Measurements from ENCODE around the gene BCL2.

BCL2 gene

DNA sequence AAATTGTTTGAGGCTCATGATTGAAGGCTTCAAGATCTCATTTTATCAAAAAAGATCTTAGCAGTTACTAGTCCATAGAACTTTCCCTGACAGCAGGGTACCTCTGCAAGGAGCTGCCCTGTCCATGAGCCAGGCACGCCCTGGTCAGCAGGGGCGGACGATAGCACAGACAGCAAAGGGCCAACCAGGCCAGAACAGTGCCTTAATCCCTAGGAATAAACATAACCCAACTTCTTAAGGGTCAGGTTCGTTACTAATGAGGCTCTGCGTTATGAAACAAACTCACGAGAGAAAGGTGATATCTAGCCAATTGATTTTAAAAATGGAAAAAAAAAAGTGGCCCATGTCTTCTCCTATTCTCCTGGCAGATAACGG lies 59.2 kb downstream of the BCL2 start:
- Histone ChIP-seq H3K9me3 (ENCODE audit: insufficient read depth, low read length) (no peaks in the 10 kb centered on the region), H4K20me1 (ENCODE audit: insufficient read depth, low read length) (peaks cover 98% of the 10 kb centered on the region), H3K27ac (ENCODE audit: low read length) (no peak overlapping the region), H3K4me1 (ENCODE audit: low read length) (peaks cover 37% of the 10 kb centered on the region), H3K79me2 (ENCODE audit: low read length) (peaks cover 100% of the 10 kb centered on the region), H3K4me3 (ENCODE audit: low read length) (no peak overlapping the region), H3K9ac (ENCODE audit: low read length) (no peak overlapping the region), H3K27me3 (ENCODE audit: low read depth, low read length) (no peaks in the 10 kb centered on the region), H3K4me2 (ENCODE audit: low read length) (no peak overlapping the region), H2AFZ (ENCODE audit: low read depth, low read length) (no peak overlapping the region), H3K36me3 (replicated peaks; ENCODE audit: low read depth, low read length) (peaks cover 87% of the 10 kb centered on the region)
- TF ChIP-seq, protein P1, sequence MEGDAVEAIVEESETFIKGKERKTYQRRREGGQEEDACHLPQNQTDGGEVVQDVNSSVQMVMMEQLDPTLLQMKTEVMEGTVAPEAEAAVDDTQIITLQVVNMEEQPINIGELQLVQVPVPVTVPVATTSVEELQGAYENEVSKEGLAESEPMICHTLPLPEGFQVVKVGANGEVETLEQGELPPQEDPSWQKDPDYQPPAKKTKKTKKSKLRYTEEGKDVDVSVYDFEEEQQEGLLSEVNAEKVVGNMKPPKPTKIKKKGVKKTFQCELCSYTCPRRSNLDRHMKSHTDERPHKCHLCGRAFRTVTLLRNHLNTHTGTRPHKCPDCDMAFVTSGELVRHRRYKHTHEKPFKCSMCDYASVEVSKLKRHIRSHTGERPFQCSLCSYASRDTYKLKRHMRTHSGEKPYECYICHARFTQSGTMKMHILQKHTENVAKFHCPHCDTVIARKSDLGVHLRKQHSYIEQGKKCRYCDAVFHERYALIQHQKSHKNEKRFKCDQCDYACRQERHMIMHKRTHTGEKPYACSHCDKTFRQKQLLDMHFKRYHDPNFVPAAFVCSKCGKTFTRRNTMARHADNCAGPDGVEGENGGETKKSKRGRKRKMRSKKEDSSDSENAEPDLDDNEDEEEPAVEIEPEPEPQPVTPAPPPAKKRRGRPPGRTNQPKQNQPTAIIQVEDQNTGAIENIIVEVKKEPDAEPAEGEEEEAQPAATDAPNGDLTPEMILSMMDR (IDR thresholded peaks at IDR 0.05; ENCODE audit: low read depth, low read length): no peak
- TF ChIP-seq EZH2phosphoT487 (IDR thresholded peaks at IDR 0.05; ENCODE audit: low read depth): no peak

DNA sequence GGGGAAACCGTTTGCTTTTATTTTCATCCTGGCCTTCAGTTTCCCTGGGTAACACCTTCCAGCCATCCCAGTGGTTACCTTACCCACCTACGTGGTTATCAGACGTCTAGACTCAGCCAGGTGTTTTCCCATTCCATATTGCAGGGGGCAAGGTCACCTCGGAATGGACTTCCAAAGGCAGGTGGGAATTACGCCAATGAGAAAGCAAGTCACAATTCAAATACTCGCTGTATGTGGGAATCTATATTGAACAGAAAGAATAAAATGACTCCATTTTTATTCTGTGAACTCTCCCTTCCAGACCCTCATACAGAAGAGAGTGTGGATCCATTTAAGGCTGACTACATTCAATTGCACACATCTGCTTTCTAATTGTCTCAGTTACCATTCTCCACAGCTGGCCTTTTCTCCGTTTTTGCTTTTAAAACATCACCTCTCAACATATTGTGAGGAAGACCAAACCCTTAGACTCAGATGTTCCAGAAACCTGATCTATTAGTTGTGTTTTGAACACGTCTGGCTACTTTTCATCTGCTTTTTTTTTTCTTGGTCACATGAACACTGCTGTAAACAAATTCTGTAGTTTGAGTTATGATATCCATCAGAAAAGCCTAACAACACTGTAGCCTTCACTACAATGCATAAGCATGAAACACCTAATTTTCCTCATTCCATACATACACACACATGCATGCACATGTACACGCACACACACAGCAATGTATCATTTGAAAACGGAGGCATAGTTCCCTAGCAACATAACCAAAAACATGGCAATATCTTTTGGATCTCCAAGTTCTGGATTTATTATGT lies 59.8 kb downstream of the BCL2 start:
- no peak overlapping the region for H2AFZ ChIP-seq (ENCODE audit: low read depth, low read length)
- H4K20me1 ChIP-seq (ENCODE audit: insufficient read depth, low read length): peaks cover 98% of the 10 kb centered on the region
- peaks cover 87% of the 10 kb centered on the region for H3K36me3 ChIP-seq (replicated peaks; ENCODE audit: low read depth, low read length)
- H3K9ac ChIP-seq (ENCODE audit: low read length): no peak overlapping the region
- no peak overlapping the region for H3K4me3 ChIP-seq (ENCODE audit: low read length)
- H3K4me1 ChIP-seq (ENCODE audit: low read length): peaks cover 42% of the 10 kb centered on the region
- H3K27ac ChIP-seq (ENCODE audit: low read length): no peak overlapping the region
- TF ChIP-seq, protein P1 (IDR thresholded peaks at IDR 0.05; ENCODE audit: low read depth, low read length): no peak
- TF ChIP-seq EZH2phosphoT487 (IDR thresholded peaks at IDR 0.05; ENCODE audit: low read depth): no peak
- H3K79me2 ChIP-seq (ENCODE audit: low read length): peaks cover 100% of the 10 kb centered on the region
- H3K9me3 ChIP-seq (ENCODE audit: insufficient read depth, low read length): no peaks in the 10 kb centered on the region
- no peaks in the 10 kb centered on the region for H3K27me3 ChIP-seq (ENCODE audit: low read depth, low read length)
- no peak overlapping the region for H3K4me2 ChIP-seq (ENCODE audit: low read length)

DNA sequence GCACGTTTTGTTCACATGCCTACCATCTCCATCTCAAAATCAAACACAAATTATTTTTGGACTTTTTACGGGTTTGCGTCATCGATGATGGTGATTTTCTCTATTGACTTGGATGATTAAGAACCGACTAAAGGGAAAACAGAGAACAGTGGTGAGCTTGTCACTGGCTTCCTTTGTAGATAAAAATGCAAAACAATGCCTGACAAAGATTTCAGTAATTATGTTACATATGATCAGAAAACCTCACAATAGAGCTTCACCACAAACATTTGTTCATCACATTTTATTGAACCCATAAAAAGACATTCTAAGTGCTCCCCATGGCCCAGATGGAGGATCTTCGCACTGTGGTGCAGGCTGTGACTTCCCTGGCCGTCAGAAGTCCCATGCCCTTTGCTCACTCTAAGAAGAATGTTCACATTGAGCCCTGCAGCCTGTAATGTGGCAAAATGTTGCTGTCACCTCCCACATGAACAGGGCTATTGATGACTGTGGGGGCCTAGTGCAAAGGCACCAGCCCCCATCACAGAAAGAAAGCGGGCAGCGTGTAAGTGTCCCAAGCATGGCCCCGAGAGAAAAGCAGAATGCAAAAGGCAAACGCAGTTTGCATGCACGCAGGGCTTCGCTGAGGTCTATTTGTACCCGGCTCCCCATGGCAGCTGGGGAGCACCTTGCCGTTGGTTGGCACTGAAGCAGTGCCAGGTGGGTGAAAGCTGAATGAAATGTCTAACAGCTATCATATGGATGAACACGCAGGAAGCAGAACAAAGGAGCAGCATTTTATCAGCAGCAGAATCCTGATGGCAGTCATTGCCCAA lies 60.6 kb downstream of the BCL2 start:
- Histone ChIP-seq H3K9me3 (ENCODE audit: insufficient read depth, low read length) (no peaks in the 10 kb centered on the region), H3K4me2 (ENCODE audit: low read length) (no peak overlapping the region), H3K36me3 (replicated peaks; ENCODE audit: low read depth, low read length) (peaks cover 85% of the 10 kb centered on the region), H4K20me1 (ENCODE audit: insufficient read depth, low read length) (peaks cover 97% of the 10 kb centered on the region), H3K79me2 (ENCODE audit: low read length) (peaks cover 99% of the 10 kb centered on the region), H3K27me3 (ENCODE audit: low read depth, low read length) (no peaks in the 10 kb centered on the region), H2AFZ (ENCODE audit: low read depth, low read length) (no peak overlapping the region), H3K9ac (ENCODE audit: low read length) (no peak overlapping the region), H3K4me1 (ENCODE audit: low read length) (peaks cover 42% of the 10 kb centered on the region), H3K4me3 (ENCODE audit: low read length) (no peak overlapping the region), H3K27ac (ENCODE audit: low read length) (no peak overlapping the region)
- TF ChIP-seq, protein P1 (IDR thresholded peaks at IDR 0.05; ENCODE audit: low read depth, low read length): no peak
- no peak for TF ChIP-seq EZH2phosphoT487 (IDR thresholded peaks at IDR 0.05; ENCODE audit: low read depth)

DNA sequence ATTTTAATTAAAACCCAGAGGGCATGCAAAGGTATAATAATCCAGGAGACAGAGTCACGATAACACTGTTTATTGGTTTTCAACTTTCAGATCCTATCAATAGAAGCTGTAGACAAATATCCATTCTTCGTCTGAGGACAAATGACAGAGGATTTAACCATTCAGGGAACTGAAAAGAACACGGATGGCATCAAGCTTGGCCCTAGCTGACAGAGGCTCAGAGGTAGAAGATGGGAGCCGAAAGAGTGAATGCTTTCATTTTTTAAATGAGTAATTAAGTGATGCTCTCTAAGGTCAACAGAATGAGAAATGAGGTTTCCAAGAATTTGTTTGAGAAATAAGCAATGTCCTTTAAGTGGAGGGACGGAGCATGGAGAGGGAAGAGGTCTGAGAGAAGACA lies 62.1 kb downstream of the BCL2 start:
- peaks cover 97% of the 10 kb centered on the region for H4K20me1 ChIP-seq (ENCODE audit: insufficient read depth, low read length)
- no peaks in the 10 kb centered on the region for H3K27me3 ChIP-seq (ENCODE audit: low read depth, low read length)
- peaks cover 89% of the 10 kb centered on the region for H3K36me3 ChIP-seq (replicated peaks; ENCODE audit: low read depth, low read length)
- H3K4me2 ChIP-seq (ENCODE audit: low read length): peak overlapping the region; percentile 6; the same call in 1 of the 2 replicates
- no peaks in the 10 kb centered on the region for H3K9me3 ChIP-seq (ENCODE audit: insufficient read depth, low read length)
- no peak overlapping the region for H3K9ac ChIP-seq (ENCODE audit: low read length)
- H3K4me3 ChIP-seq (ENCODE audit: low read length): no peak overlapping the region
- H3K79me2 ChIP-seq (ENCODE audit: low read length): peaks cover 99% of the 10 kb centered on the region
- H3K4me1 ChIP-seq (ENCODE audit: low read length): peaks cover 42% of the 10 kb centered on the region
- no peak overlapping the region for H3K27ac ChIP-seq (ENCODE audit: low read length)
- TF ChIP-seq EZH2phosphoT487 (IDR thresholded peaks at IDR 0.05; ENCODE audit: low read depth): no peak
- TF ChIP-seq, protein P1 (IDR thresholded peaks at IDR 0.05; ENCODE audit: low read depth, low read length): no peak
- no peak overlapping the region for H2AFZ ChIP-seq (ENCODE audit: low read depth, low read length)
